ENCODE measurements around the gene CAMK1. TPM values are rescaled to one million over a fixed set of nuclear protein-coding genes. Genes with fewer than 3 reads are reported as not detected.
A peak's percentile ranks its signal among the peaks of the same experiment; 100 is the strongest.

CAMK1 gene
- total and polyA plus RNA-seq, 9 of the 15 experiments (the other 6 are each of a cell fraction or from before 2014, with no cell fraction given), result 0.23 to 10.7 (median 6.0) TPM

GRCh38 chr3:9793161-9793781, 23.5 kb upstream of the CAMK1 start (continued):
- TF ChIP-seq BCLAF1 (IDR thresholded peaks at IDR 0.05; ENCODE audit: borderline replicate concordance in 1 of 2, control insufficient read depth in 1 of 2, low read depth in 2 of 2, low read length in 1 of 2) (no peak), FOS (IDR thresholded peaks at IDR 0.05; ENCODE audit: extremely low read depth, insufficient read length) (no peak), ZNF644 (tag; IDR thresholded peaks at IDR 0.05; ENCODE audit: low read depth) (no peak), MAFF (IDR thresholded peaks at IDR 0.05; ENCODE audit: low read length) (peak; percentile 1; the same call in 1 of the 2 replicates), TEAD4 (IDR thresholded peaks at IDR 0.05; ENCODE audit: low read length) (0 out of 2 replicates have a peak, but pooled peaks have one; percentile 5), TEAD4 (CRISPR knock-in tag; IDR thresholded peaks at IDR 0.05; ENCODE audit: borderline replicate concordance) (no peak), HBP1 (CRISPR knock-in tag; IDR thresholded peaks at IDR 0.05) (peak; percentile 58), AFF1 (IDR thresholded peaks at IDR 0.05; ENCODE audit: low read depth in 1 of 2, partially characterized antibody in 2 of 2) (peak in 1 of 2 experiments; percentile 3), ZNF165 (CRISPR knock-in tag; IDR thresholded peaks at IDR 0.05; ENCODE audit: borderline replicate concordance) (no peak), ZFX (CRISPR knock-in tag; IDR thresholded peaks at IDR 0.05) (peak; percentile 90), ZBTB1 (CRISPR knock-in tag; IDR thresholded peaks at IDR 0.05; ENCODE audit: borderline replicate concordance, low read depth) (no peak), NR0B1 (IDR thresholded peaks at IDR 0.05; ENCODE audit: partially characterized antibody) (no peak), CTCF (IDR thresholded peaks at IDR 0.05 in 2 of 3, conservative IDR thresholded peaks at IDR 0.05 in 1 of 3; ENCODE audit: insufficient read depth in 2 of 3, low read depth in 1 of 3, low read length in 3 of 3) (no peak; a peak in 1 of 6 replicates), NFIC (IDR thresholded peaks at IDR 0.05) (peak; percentile 69), ZNF780A (CRISPR knock-in tag; IDR thresholded peaks at IDR 0.05) (no peak)
